GM12801 (cell line): ENCODE measurements around the gene F12.

Experiments
- CTCF ChIP-seq: IDR thresholded peaks from one replicate; pipeline ENCODE4 v1.5.1; 2011; ENCODE audit warnings: control low read depth; ENCODE audit not compliant: insufficient read length; ENCODE audit errors: extremely low read depth

F12 gene

GRCh38 chr5:177372034-177372896 lies 37.1 kb downstream of the F12 start:
- TF ChIP-seq CTCF, result no peak

- no peak for TF ChIP-seq CTCF
Observed at GRCh38 chr5:177371120-177372033, 38.0 kb downstream of the F12 start.

GRCh38 chr5:177370488-177371119 lies 38.8 kb downstream of the F12 start:
- TF ChIP-seq CTCF, result no peak

- no peak for TF ChIP-seq CTCF
Observed at GRCh38 chr5:177369645-177370440, 39.5 kb downstream of the F12 start.

- TF ChIP-seq CTCF, result no peak
Observed at GRCh38 chr5:177368869-177369644, 40.3 kb downstream of the F12 start.

GRCh38 chr5:177367981-177368868 lies 41.1 kb downstream of the F12 start:
- no peak for TF ChIP-seq CTCF
